ENCODE measurements around the gene GRK3.
A peak's percentile ranks its signal among the peaks of the same experiment; 100 is the strongest.

GRK3 gene

GRCh38 chr22:25670070-25670461, 105.6 kb downstream of the GRK3 start:
- DNase-seq = no peak

- DNase-seq = no peak
Measured at GRCh38 chr22:25672289-25673084, 108.0 kb downstream of the GRK3 start.

- no peak for DNase-seq
Measured at GRCh38 chr22:25673713-25674112, 109.2 kb downstream of the GRK3 start.

- no peak for DNase-seq
Measured at GRCh38 chr22:25677631-25678030, 113.2 kb downstream of the GRK3 start.

GRCh38 chr22:25680051-25680450, 115.6 kb downstream of the GRK3 start:
- DNase-seq = no peak

GRCh38 chr22:25680956-25681355, 116.5 kb downstream of the GRK3 start:
- DNase-seq = no peak

- no peak for DNase-seq
Measured at GRCh38 chr22:25682109-25682508, 117.6 kb downstream of the GRK3 start.

- DNase-seq = no peak
Measured at GRCh38 chr22:25688627-25689026, 124.2 kb downstream of the GRK3 start.

GRCh38 chr22:25689631-25690030, 125.2 kb downstream of the GRK3 start:
- no peak for DNase-seq

- DNase-seq = no peak
Measured at GRCh38 chr22:25690798-25691197, 126.3 kb downstream of the GRK3 start.

GRCh38 chr22:25692397-25693267, 128.2 kb downstream of the GRK3 start:
- no peak for DNase-seq

- DNase-seq = no peak
Measured at GRCh38 chr22:25693268-25693565, 128.7 kb downstream of the GRK3 start.

GRCh38 chr22:25694196-25694907, 129.9 kb downstream of the GRK3 start:
- no peak for DNase-seq

GRCh38 chr22:25695146-25695545, 130.7 kb downstream of the GRK3 start:
- DNase-seq = no peak

- DNase-seq = no peak
Measured at GRCh38 chr22:25696763-25697162, 132.3 kb downstream of the GRK3 start.

- no peak for DNase-seq
Measured at GRCh38 chr22:25697181-25697664, 132.7 kb downstream of the GRK3 start.

GRCh38 chr22:25697978-25698377, 133.5 kb downstream of the GRK3 start:
- no peak for DNase-seq

GRCh38 chr22:25698461-25698860, 134.0 kb downstream of the GRK3 start:
- no peak for DNase-seq

- DNase-seq = no peak
Measured at GRCh38 chr22:25698978-25699377, 134.5 kb downstream of the GRK3 start.

- DNase-seq = no peak
Measured at GRCh38 chr22:25701056-25701780, 136.7 kb downstream of the GRK3 start.

GRCh38 chr22:25702040-25702439, 137.6 kb downstream of the GRK3 start:
- DNase-seq = no peak

- DNase-seq = peak; percentile 24
Measured at GRCh38 chr22:25702571-25703167, 138.2 kb downstream of the GRK3 start.
